Activated CD8-positive, alpha-beta T cell treated with anti-CD3 and anti-CD28 coated beads, Interleukin-2, amount 10 ng/mL, durations not matched to agents 7 days and 5 days (primary cell): Measurements from ENCODE around the gene PRX. TPM values are rescaled to one million over a fixed set of nuclear protein-coding genes. Genes with fewer than 3 reads are reported as not detected.

ENCODE experiments used
- ATAC-seq: fragments of 150-1000 bp; cut with Tn5 transposase; one replicate; pipeline ENCODE4 v1.10.0; 2021; ENCODE audit warnings: moderate library complexity
- CTCF ChIA-PET: fragments of 350-600 bp; sonication (Branson Sonifier 250); formaldehyde crosslinking; loops from one replicate; lab custom pipeline; 2021; ENCODE audit warnings: antibody characterized with exemption; lab: Charles Lee
- POLR2A ChIA-PET: fragments of 350-600 bp; sonication (Branson Sonifier 250); formaldehyde crosslinking; loops from one replicate; lab custom pipeline; 2021; ENCODE audit warnings: antibody characterized with exemption; lab: Charles Lee
- DNase-seq: peaks from one replicate; pipeline ENCODE4 v3.0.0-alpha.2; 2020
- H3K27ac Mint-ChIP-seq: one replicate; pipeline ENCODE4 v1.8.0; 2021; ENCODE audit warnings: mild to moderate bottlenecking, mixed read lengths
- H3K27me3 Mint-ChIP-seq: one replicate; pipeline ENCODE4 v1.8.0; 2021; ENCODE audit warnings: low read depth, mixed read lengths
- H3K36me3 Mint-ChIP-seq: one replicate; pipeline ENCODE4 v1.8.0; 2021; ENCODE audit warnings: low read depth, mixed read lengths
- H3K4me1 Mint-ChIP-seq: one replicate; pipeline ENCODE4 v1.8.0; 2021; ENCODE audit warnings: low read depth, mixed read lengths
- H3K4me3 Mint-ChIP-seq: one replicate; pipeline ENCODE4 v1.8.0; 2021; ENCODE audit warnings: mild to moderate bottlenecking, mixed read lengths
- H3K9me3 Mint-ChIP-seq: one replicate; pipeline ENCODE4 v1.8.0; 2022; ENCODE audit warnings: mixed read lengths; ENCODE audit not compliant: insufficient read depth
- microRNA-seq: library from miRNA; unstranded; fragments of <30 nt; microRNA quantifications from one replicate; pipeline ENCODE4 v1.2.0, GENCODE V29; 2022
- total RNA-seq, 2 experiments: library from RNA; stranded (reverse); gene quantifications; one replicate each; pipeline ENCODE4 v1.2.3, GENCODE V29; 2021

PRX gene
- total RNA-seq, 2 experiments from 2014 or later = 0.84 to 1.1 TPM

DNA sequence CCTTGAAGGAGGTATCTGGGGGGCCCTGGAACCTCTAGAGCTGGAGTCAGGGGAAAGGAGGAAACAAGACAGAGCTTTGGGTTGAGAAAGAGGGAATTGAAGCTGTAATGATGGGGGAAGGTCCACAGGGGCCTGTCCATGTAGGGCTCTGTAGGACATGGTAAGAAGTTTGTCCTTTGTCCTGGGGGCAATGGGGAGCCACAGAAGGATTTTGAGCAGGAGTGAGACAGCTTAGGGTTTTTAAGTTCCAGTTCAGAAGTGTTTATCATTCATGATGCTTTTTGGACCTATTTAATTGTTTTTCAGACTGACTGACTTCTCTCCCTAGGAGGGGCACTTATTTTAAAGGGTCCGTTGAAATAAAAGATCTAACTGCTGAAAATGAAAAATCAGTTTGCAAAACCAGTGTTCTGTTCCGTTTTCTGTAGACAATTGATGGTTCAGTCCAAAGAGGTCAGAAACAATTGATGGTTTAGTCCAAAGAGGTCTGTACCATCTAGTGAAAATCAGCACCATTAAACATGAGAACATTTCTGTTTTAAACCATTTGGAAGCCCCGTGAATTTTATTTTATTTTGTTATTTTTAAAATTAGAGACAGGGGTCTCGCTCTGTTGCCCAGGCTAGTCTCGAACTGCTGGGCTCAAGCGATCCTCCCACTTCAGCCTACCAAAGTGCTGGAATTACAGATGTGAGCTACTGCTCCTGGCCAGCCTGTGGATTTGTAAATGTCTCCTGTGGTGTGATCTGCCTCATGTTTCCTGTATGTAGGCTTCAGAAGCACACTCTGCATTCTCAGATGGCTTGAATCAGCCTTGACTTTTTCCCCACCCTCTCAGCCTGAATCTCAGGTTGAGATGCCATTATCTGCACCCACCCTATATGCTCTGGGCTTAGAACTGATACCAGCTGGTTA is 56.2 kb downstream of the PRX start:
- no peak overlapping the region for H3K4me3 Mint-ChIP-seq
- peaks cover 2% of the 10 kb centered on the region for H3K36me3 Mint-ChIP-seq
- H3K4me1 Mint-ChIP-seq = peaks cover 26% of the 10 kb centered on the region
- DNase-seq (no peak), ATAC-seq (no peak)
- H3K9me3 Mint-ChIP-seq = no peaks in the 10 kb centered on the region
- ChIA-PET POLR2A (interaction anchor here (1.0 kb wide), 1 partner anchor 63 kb away, joined by 3 read pairs; no protein-coding TSS in a partner anchor), CTCF (interaction anchor here (1.0 to 1.3 kb wide), 3 partner anchors 52 to 107 kb away, joined by 3 to 7 read pairs (median 4); no protein-coding TSS in a partner anchor)
- H3K27ac Mint-ChIP-seq = peak overlapping the region; percentile 34
- H3K27me3 Mint-ChIP-seq = no peaks in the 10 kb centered on the region

DNA sequence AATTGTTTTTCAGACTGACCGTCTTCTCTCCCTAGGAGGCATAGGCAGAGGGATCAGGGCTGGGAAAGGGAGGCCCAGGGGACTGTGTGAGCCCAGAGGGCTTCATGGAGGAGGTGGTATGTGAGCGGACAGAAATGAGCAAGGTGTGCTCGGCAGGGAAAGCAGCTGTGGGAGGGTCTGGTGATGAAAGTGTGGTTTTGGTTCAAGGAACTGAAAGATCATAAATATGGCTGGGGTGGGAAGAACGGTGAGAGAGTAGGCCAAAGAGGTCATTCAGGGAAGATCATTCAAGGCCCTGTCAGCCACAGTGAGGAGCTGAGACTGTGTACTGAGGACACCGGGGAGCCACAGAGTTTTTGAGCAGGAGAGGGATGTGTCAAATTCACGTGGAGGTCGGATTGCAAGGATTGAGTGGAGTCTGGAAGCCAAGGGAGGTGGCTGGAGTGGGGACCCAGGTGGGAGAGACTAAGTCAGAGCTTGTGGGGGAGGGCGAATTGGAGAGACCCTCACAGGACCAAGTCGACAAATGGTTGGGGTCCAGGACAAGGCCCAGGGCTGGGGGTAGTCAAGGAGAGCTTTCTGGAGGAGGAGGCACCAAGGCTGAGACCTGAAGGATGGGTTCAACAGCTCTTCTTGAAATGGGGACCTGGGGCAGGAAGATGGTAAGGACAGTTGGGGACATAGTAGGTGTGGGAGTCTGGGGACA is 57.0 kb downstream of the PRX start:
- ChIA-PET POLR2A (interaction anchor here (1.0 kb wide), 1 partner anchor 64 kb away, joined by 3 read pairs; no protein-coding TSS in a partner anchor), CTCF (interaction anchor here (1.0 to 1.3 kb wide), 3 partner anchors 51 to 108 kb away, joined by 3 to 7 read pairs (median 4); no protein-coding TSS in a partner anchor)
- H3K27ac Mint-ChIP-seq = no peak overlapping the region

DNA sequence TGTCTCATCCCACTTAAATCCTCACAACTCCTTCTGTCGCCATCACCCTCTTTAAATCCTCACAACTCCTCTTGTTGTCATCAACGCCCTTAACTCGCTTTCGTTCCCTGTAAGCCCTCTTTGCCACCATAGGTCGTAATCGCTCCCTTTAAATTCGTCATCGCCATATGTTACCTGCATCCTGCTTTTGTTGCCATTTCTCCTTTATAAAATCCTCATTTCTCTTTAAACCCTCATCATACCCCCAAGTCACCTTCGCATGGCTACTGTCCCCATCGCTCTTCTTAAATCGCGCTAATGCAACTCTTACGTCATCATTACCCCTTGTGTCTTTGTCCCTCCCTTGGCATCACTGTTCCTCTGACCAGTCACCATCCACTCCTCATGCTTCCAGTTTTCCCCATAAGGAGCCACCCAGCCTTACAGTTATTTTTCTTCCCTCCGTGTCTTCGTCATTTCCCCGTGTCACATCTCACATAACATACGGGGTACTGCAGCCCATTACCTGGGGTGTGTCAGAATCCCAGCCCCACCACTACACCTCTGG is 64.1 kb downstream of the PRX start:
- CTCF ChIA-PET = interaction anchor here (1.0 to 2.6 kb wide), 3 partner anchors 44 to 286 kb away, joined by 3 to 10 read pairs (median 5); no protein-coding TSS in a partner anchor
- Mint-ChIP-seq H3K27me3 (peaks cover 2% of the 10 kb centered on the region), H3K4me1 (peaks cover 38% of the 10 kb centered on the region), H3K36me3 (peaks cover 5% of the 10 kb centered on the region), H3K4me3 (peak overlapping the region; percentile 86), H3K9me3 (no peaks in the 10 kb centered on the region), H3K27ac (peak overlapping the region; percentile 89)
- DNase-seq = peak; percentile 40
- POLR2A ChIA-PET = interaction anchor here (1.0 kb wide), 1 partner anchor 72 kb away, joined by 9 read pairs; no protein-coding TSS in a partner anchor
- no peak for ATAC-seq

More for the DNA sequence above, 57.0 kb downstream of the PRX start:
- no peaks in the 10 kb centered on the region for H3K27me3 Mint-ChIP-seq
- ATAC-seq (no peak), DNase-seq (no peak)
- H3K36me3 Mint-ChIP-seq = peaks cover 2% of the 10 kb centered on the region
- no peak overlapping the region for H3K4me3 Mint-ChIP-seq
- peaks cover 29% of the 10 kb centered on the region for H3K4me1 Mint-ChIP-seq
- H3K9me3 Mint-ChIP-seq = no peaks in the 10 kb centered on the region

DNA sequence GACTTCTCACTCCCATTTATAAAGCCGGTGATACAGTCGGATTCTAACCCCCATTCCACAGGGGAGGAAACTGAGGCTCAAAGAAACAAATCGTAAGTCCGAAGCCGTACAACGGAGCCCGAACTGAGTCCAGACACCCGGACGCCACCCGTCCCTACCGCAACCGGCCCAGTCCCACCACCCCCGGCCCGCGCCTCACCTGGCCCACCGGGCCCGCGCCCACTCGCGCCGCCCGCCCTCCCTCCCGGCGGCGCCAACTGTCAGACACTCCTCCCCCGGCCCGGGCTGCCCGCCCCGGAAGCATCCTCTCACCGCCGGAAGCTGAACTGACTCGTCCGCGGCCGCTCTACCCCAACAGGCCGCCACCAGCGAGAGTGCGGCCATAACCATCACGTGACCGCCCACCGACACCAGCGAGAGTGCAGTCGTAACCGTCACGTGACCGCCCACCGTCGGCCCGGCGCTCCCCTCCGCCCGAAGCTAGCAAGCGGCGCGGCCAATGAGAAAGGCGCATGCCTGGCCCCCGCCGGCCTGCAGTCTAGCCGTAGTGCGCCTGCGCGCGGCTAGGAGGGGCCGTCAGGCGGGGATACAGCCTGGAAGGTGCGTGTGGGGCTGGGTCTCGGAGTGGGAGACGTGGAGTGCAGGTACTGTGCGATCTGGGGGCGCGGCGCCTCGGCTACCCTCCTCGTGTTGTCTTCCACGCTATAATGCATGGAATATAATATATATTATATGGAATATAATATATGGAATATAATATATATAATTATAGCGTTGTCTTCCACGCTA is 64.9 kb downstream of the PRX start, which contains the start of the genes C19orf47 and PLD3:
TSS of gene C19orf47 (minus strand) at position 273 of the 789 bp plus-strand sequence. CDS start 6,540 bp downstream, outside the sequence.
TSS of gene PLD3 (plus strand) at position 571 of the 789 bp plus-strand sequence. CDS start 17,789 bp downstream, outside the sequence.
- Mint-ChIP-seq H3K36me3 (peaks cover 5% of the 10 kb centered on the region), H3K9me3 (no peaks in the 10 kb centered on the region), H3K4me3 (peak within 1 kb of the TSS; percentile 86), H3K27ac (peak within 1 kb of the TSS; percentile 89), H3K4me1 (peaks cover 38% of the 10 kb centered on the region), H3K27me3 (peaks cover 2% of the 10 kb centered on the region)
- CTCF ChIA-PET = interaction anchor here (0.6 to 2.6 kb wide), 4 partner anchors 43 to 287 kb away, joined by 3 to 10 read pairs (median 4); no protein-coding TSS in a partner anchor
- POLR2A ChIA-PET = interaction anchor here (0.5 to 1.0 kb wide), 3 partner anchors 63 to 100 kb away, joined by 3 to 9 read pairs (median 3); no protein-coding TSS in a partner anchor
- peak; percentile 99 for DNase-seq
- peak; percentile 95 for ATAC-seq

DNA sequence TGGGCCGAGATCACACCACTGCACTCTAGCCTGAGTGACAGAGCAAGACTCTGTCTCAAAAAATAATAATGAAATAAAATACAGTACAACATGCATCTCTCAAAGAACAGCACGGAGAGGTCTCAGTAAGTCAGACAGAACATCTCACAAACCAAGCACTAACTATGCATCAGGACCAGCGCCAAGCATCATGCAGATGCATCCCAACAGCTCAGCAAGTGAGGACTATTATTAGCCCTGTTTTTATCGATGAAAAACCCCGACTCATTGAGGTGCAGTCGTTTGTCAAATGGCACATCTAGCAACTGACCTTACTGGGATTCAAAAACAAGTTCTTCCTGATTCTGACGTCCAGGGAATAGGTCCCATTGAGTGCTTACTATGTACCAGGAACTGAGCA is 68.8 kb downstream of the PRX start:
- POLR2A ChIA-PET = no interaction called here
- H3K4me1 Mint-ChIP-seq = peaks cover 30% of the 10 kb centered on the region
- CTCF ChIA-PET = no interaction called here
- DNase-seq = no peak
- H3K9me3 Mint-ChIP-seq = no peaks in the 10 kb centered on the region
- ATAC-seq = no peak
- H3K27me3 Mint-ChIP-seq = peaks cover 2% of the 10 kb centered on the region
- H3K36me3 Mint-ChIP-seq = peaks cover 8% of the 10 kb centered on the region
- H3K27ac Mint-ChIP-seq = no peak overlapping the region
- no peak overlapping the region for H3K4me3 Mint-ChIP-seq

Small RNA genes within 50 kb of the gene (microRNA-seq; reads per million reads assigned to microRNA genes)
- not detected for gene MIR6796

Other genes with a start within 250 kb of the PRX start
- 10 to 100 TPM; 16.2 to 18.4 TPM for gene MAP3K10, start 222.0 kb downstream of the PRX start, total RNA-seq
- gene TTC9B, start 195.0 kb downstream of the PRX start, total RNA-seq = not detected
- under 1 TPM; 0.39 to 0.68 TPM for gene CCNP, start 186.7 kb downstream of the PRX start, total RNA-seq
- gene AKT2, start 128.0 kb downstream of the PRX start, total RNA-seq = 100 to 1,000 TPM; 137 to 139 TPM
- 10 to 100 TPM; 27.7 to 28.3 TPM for gene C19orf47, start 65.0 kb downstream of the PRX start, total RNA-seq
- gene PLD3, start 64.7 kb downstream of the PRX start, total RNA-seq = 10 to 100 TPM; 65.1 to 70.0 TPM
- gene HIPK4, start 23.2 kb downstream of the PRX start, total RNA-seq = under 1 TPM in 1 of 2 experiments, not detected in 1; 0.10 TPM
- 10 to 100 TPM in 1 of 2 experiments, 1 to 10 TPM in 1; 9.3 to 10.1 TPM for gene SERTAD1, start 12.6 kb upstream of the PRX start, total RNA-seq
- 10 to 100 TPM; 10.0 to 11.9 TPM for gene SERTAD3, start 31.0 kb upstream of the PRX start, total RNA-seq
- gene BLVRB, start 52.4 kb upstream of the PRX start, total RNA-seq = 10 to 100 TPM; 15.1 to 16.5 TPM
- under 1 TPM in 1 of 2 experiments, not detected in 1; 0.47 TPM for gene SPTBN4, start 53.6 kb upstream of the PRX start, total RNA-seq
- gene SHKBP1, start 163.5 kb upstream of the PRX start, total RNA-seq = 100 to 1,000 TPM; 116 to 124 TPM
- 10 to 100 TPM; 54.3 to 54.7 TPM for gene LTBP4, start 188.0 kb upstream of the PRX start, total RNA-seq